ENCODE data around the gene EYA3. TPM values are rescaled to one million over a fixed set of nuclear protein-coding genes. Genes with fewer than 3 reads are reported as not detected.

EYA3 gene
- total and polyA plus RNA-seq, 2 donors (not counting 3 experiments of a cell fraction or from before 2014, with no cell fraction given), result 12.7 to 33.0 TPM

GRCh38 chr1:27936370-27936769, 152.0 kb downstream of the EYA3 start:
- TF ChIP-seq CTCF (IDR thresholded peaks at IDR 0.05; ENCODE audit: extremely low read depth in 1 of 2, insufficient read depth in 1 of 2, low read depth in 1 of 2, low read length in 2 of 2), result no peak
- no peak for TF ChIP-seq EZH2 (IDR thresholded peaks at IDR 0.05; ENCODE audit: borderline replicate concordance, low read depth, low read length, severe bottlenecking)
- no peak for TF ChIP-seq MYC (IDR thresholded peaks at IDR 0.05; ENCODE audit: low read depth, low read length)
- no peak for TF ChIP-seq JUN (IDR thresholded peaks at IDR 0.05; ENCODE audit: borderline replicate concordance, insufficient read depth, insufficient read length, low read depth)
- no peak for TF ChIP-seq GATA2 (IDR thresholded peaks at IDR 0.05; ENCODE audit: insufficient read depth, insufficient read length, low read depth, low read length)
- TF ChIP-seq POLR2AphosphoS5 (IDR thresholded peaks at IDR 0.05; ENCODE audit: insufficient read depth, low read depth, low read length), result no peak
- TF ChIP-seq FOS (IDR thresholded peaks at IDR 0.05; ENCODE audit: borderline replicate concordance, insufficient read depth, low read length), result no peak
- no peak for TF ChIP-seq POLR2A (IDR thresholded peaks at IDR 0.05; ENCODE audit: low read depth, low read length)
- TF ChIP-seq, protein P1, sequence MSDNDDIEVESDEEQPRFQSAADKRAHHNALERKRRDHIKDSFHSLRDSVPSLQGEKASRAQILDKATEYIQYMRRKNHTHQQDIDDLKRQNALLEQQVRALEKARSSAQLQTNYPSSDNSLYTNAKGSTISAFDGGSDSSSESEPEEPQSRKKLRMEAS (IDR thresholded peaks at IDR 0.05; ENCODE audit: insufficient read depth, insufficient read length), result no peak
- no peaks in the 10 kb centered on the region for H3K4me1 ChIP-seq (ENCODE audit: control insufficient read depth, extremely low read depth, insufficient read depth, low read length)
- no peaks in the 10 kb centered on the region for H4K20me1 ChIP-seq (replicated peaks; ENCODE audit: control insufficient read depth, extremely low read depth, insufficient read depth, low read length)
- CTCF ChIA-PET, result interaction anchor here (1.1 kb wide), 1 partner anchor 25 kb away, joined by 4 read pairs; no protein-coding TSS in a partner anchor
- H3K27me3 ChIP-seq (ENCODE audit: control insufficient read depth in 2 of 2, insufficient read depth in 2 of 2, low read length in 2 of 2), result peaks cover 0 to 5% of the 10 kb centered on the region in 2 experiments
- FAIRE-seq (no peak), DNase-seq (ENCODE audit: low read depth, low spot score) (no peak)
- no peaks in the 10 kb centered on the region for H3K9me3 ChIP-seq (replicated peaks; ENCODE audit: control insufficient read depth, insufficient read depth, low read length)
- BruUV-seq (replicated peaks), result no TSS peak
- no peak overlapping the region for H2AFZ ChIP-seq (ENCODE audit: low read depth, low read length)
- POLR2A ChIA-PET, result no interaction called here
- intact Hi-C loops (cut with micrococcal nuclease) (no loop called here), dilution Hi-C loops (cut with MboI; ENCODE audit: extremely low pct_ligation_motif_present, low sequenced_read_pairs) (no loop called here)
- no peaks in the 10 kb centered on the region for H3K36me3 ChIP-seq (ENCODE audit: control insufficient read depth in 2 of 2, extremely low read depth in 1 of 2, insufficient read depth in 2 of 2, low read length in 2 of 2)
- H3K4me3 ChIP-seq (replicated peaks in 1 of 3; ENCODE audit: insufficient read depth in 1 of 3, low read depth in 1 of 3, low read length in 3 of 3), result no peak overlapping the region
- H3K79me2 ChIP-seq (ENCODE audit: control insufficient read depth, insufficient read depth, low read length), result no peaks in the 10 kb centered on the region
- H3K4me2 ChIP-seq (ENCODE audit: insufficient read depth, low read length), result no peak overlapping the region
- H3K9me1 ChIP-seq (replicated peaks; ENCODE audit: control insufficient read depth, extremely low read depth, insufficient read depth, low read length), result no peaks in the 10 kb centered on the region
- no peak overlapping the region for H3K9ac ChIP-seq (replicated peaks; ENCODE audit: extremely low read depth, insufficient read depth, low read length)
- no peak overlapping the region for H3K27ac ChIP-seq (ENCODE audit: insufficient read depth, low read depth, low read length)

Data from endothelial cell of umbilical vein (primary cell).